GM10248 (cell line): Measurements from ENCODE around the gene RAD51B.

Experiments
- CTCF ChIA-PET: fragments of 300-600 bp; sonication (Branson Sonifier 250); formaldehyde crosslinking; extraction: SDS; loops from one replicate; lab custom pipeline; 2021; ENCODE audit warnings: antibody characterized with exemption; lab: Yijun Ruan, JAX
- POLR2A ChIA-PET: fragments of 350-650 bp; sonication (Branson Sonifier 250); formaldehyde crosslinking; extraction: SDS; loops from one replicate; lab custom pipeline; 2020; ENCODE audit warnings: antibody characterized with exemption; lab: Yijun Ruan, JAX
- DNase-seq: peaks from one replicate; pipeline ENCODE4 v3.0.0; 2012; ENCODE audit errors: extremely low spot score
- TF ChIP-seq, protein P1 (sequence below): IDR thresholded peaks from 2 replicates; pipeline ENCODE4 v1.5.1; 2012; ENCODE audit warnings: mild to moderate bottlenecking, low read depth; ENCODE audit errors: extremely low read depth, missing control alignments, control extremely low read depth

Gene RAD51B

GRCh38 chr14:68718023-68718990 is 898.7 kb downstream of the RAD51B start:
- DNase-seq, result no peak
- ChIA-PET POLR2A (no interaction called here), CTCF (interaction anchor here (5.1 kb wide), 1 partner anchor 12 kb away, joined by 35 read pairs; no protein-coding TSS in a partner anchor)
- TF ChIP-seq, protein P1, sequence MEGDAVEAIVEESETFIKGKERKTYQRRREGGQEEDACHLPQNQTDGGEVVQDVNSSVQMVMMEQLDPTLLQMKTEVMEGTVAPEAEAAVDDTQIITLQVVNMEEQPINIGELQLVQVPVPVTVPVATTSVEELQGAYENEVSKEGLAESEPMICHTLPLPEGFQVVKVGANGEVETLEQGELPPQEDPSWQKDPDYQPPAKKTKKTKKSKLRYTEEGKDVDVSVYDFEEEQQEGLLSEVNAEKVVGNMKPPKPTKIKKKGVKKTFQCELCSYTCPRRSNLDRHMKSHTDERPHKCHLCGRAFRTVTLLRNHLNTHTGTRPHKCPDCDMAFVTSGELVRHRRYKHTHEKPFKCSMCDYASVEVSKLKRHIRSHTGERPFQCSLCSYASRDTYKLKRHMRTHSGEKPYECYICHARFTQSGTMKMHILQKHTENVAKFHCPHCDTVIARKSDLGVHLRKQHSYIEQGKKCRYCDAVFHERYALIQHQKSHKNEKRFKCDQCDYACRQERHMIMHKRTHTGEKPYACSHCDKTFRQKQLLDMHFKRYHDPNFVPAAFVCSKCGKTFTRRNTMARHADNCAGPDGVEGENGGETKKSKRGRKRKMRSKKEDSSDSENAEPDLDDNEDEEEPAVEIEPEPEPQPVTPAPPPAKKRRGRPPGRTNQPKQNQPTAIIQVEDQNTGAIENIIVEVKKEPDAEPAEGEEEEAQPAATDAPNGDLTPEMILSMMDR, result no peak

DNA sequence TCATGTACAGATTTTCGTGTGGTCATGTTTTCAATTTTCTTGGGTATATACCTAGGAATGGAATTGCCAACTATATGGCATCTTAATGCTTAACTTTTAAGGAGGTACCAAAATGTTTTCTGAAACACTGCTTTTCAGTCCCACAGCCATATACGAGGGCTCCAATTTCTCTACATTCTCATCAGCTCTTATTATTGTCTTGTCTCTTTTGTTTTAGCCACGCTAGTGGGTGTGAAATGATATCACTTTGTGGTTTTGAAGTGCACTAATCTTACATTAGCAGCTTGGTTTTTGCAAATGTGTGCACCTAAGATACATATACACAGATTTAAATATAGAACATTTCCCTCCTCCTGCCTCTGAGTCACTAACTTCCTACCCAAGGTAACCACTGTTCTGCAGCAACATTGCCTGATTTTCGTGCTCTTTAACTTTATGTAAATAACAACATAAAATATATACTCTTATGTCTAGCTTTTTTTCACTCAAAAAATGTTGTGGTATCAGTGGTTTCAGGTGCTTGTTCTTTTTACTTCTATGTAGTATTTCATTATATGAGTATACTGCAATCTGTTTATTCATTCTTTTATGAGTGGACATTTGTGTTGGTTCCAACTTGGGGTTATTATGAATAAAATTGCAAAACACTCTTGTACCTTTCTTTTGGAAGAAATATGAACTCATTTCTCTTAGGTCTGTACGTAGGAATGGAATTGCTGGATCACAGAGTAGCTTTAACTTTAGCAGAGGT is 900.2 kb downstream of the RAD51B start:
- TF ChIP-seq, protein P1, result no peak
- no peak for DNase-seq
- CTCF ChIA-PET, result interaction anchor here (1.1 to 5.1 kb wide), 5 partner anchors 8 to 47 kb away, joined by 3 to 35 read pairs (median 3); no protein-coding TSS in a partner anchor
- POLR2A ChIA-PET, result no interaction called here

DNA sequence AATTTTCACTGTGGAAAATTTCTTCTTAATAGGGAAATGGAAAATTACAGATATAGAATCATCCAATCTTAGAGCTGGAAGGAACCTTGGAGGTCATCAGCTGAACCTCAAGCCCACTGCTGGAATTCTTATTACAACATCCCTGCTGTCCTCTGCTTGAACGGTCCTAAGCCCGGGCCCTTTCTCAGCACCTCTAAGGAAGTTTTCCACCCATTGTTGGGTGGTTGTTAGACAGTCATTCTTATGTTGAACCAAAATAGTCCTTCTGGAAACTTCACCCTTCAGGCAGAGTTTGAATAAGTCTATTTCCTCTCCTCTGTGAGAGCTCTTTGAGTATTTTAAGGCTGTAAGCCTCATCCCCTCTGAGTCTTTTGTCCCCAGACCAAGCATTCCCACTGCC is 902.6 kb downstream of the RAD51B start:
- ChIA-PET CTCF (interaction anchor here (1.5 to 5.1 kb wide), 2 partner anchors 8 to 62 kb away, joined by 4 to 35 read pairs; no protein-coding TSS in a partner anchor), POLR2A (no interaction called here)
- TF ChIP-seq, protein P1, result no peak
- DNase-seq, result no peak

DNA sequence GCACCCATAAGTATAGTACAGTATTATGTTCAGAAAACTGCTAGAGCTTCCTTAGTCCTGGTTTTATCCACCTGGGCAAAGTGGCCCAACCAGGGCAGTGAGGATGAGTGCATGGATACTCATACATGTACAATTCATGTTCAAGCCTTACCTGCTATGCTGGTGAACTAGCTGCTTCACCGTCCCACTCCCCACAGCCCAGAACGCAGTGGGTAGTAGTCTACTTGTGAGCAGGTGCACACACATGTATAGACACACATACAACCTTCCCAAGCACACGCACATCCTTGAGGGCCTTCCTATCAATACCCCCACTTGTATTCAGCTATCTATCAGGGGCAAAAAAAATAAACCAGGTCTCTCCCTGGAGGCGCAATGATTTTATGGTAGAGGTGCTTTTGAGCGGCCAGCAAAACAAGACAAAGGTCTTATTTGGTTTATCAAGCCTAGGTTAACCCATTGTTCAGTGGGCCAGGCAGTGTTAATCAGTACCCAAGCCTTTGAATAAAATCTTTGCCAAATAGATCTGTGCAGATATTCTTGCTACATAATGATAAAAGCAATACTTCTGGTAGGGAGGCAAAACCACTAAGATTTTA is 903.5 kb downstream of the RAD51B start:
- TF ChIP-seq, protein P1, result no peak
- ChIA-PET CTCF (interaction anchor here (1.5 to 5.1 kb wide), 2 partner anchors 7 to 63 kb away, joined by 4 to 35 read pairs; no protein-coding TSS in a partner anchor), POLR2A (no interaction called here)
- DNase-seq, result no peak

DNA sequence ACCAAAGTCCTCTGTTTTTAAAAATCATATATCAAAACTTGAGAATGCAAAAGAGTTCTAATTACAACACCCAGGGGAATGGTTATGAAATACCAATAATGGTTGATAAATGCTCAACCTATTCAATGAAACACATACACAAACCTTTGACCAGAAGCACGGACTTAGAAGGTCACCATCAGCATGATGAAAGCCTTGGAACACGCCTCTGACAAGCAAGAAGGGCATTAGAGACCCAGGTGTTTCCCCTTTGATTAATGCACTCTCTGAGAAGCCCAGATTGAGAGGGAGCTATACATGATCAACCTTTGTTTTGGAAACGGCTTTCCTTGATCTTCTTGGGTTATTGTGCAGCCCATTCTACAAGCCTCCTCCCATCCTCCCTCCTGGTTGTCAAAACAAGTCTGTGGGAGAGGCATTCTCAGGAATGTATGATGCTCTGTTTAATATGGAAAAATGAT is 904.3 kb downstream of the RAD51B start:
- TF ChIP-seq, protein P1, result no peak
- ChIA-PET CTCF (interaction anchor here (1.1 to 1.5 kb wide), 2 partner anchors 8 to 59 kb away, joined by 3 read pairs; no protein-coding TSS in a partner anchor), POLR2A (no interaction called here)
- DNase-seq, result no peak
